Thymus (tissue), 11 donors: Measurements from ENCODE around the gene GFM1. TPM values are rescaled to one million over a fixed set of nuclear protein-coding genes. Genes with fewer than 3 reads are reported as not detected.

Experiments used
- DNase-seq, 9 donors: peaks; one replicate each; pipeline ENCODE4 v3.0.0-alpha.2; 2013; ENCODE audit warnings: low spot score in 9 of 9, low read depth in 6 of 9, missing footprints in 1 of 9
- H3K27ac ChIP-seq, 2 donors: one replicate each; pipeline ENCODE4 v1.5.1; 2013; ENCODE audit warnings: control low read depth in 1 of 2, low read depth in 1 of 2, low read length in 1 of 2, mild to moderate bottlenecking in 1 of 2, moderate library complexity in 1 of 2
- H3K27me3 ChIP-seq, 2 donors: one replicate each; pipeline ENCODE4 v1.5.1; 2013; ENCODE audit warnings: low read length in 1 of 2; ENCODE audit not compliant: control insufficient read depth in 2 of 2, insufficient read depth in 1 of 2
- H3K36me3 ChIP-seq, 2 donors: one replicate each; pipeline ENCODE4 v1.5.1; 2013; ENCODE audit warnings: low read length in 1 of 2, mild to moderate bottlenecking in 1 of 2, moderate library complexity in 1 of 2; ENCODE audit not compliant: control insufficient read depth in 2 of 2, insufficient read depth in 2 of 2
- H3K4me1 ChIP-seq, 2 donors: one replicate each; pipeline ENCODE4 v1.5.1; 2013; ENCODE audit warnings: low read length in 2 of 2; ENCODE audit not compliant: control insufficient read depth in 2 of 2, insufficient read depth in 2 of 2
- H3K4me3 ChIP-seq, 2 donors: one replicate each; pipeline ENCODE4 v1.5.1; 2013; ENCODE audit warnings: low read length in 2 of 2, control low read depth in 1 of 2, mild to moderate bottlenecking in 1 of 2
- H3K9me3 ChIP-seq, 2 donors: one replicate each; pipeline ENCODE4 v1.5.1; 2013; ENCODE audit warnings: low read length in 1 of 2, mild to moderate bottlenecking in 1 of 2; ENCODE audit not compliant: control insufficient read depth in 2 of 2, insufficient read depth in 1 of 2
- whole genome bisulfite sequencing: extraction: QIAGEN DNeasy Blood & Tissue Kit; methylation state at CpG from one replicate; pipeline ENCODE4 v1.1.7; 2013; 5-methylcytosine and 5-hydroxymethylcytosine counted together
- polyA plus RNA-seq: library from polyadenylated mRNA; stranded (reverse); fragments of 200-250 nt; gene quantifications from one replicate; pipeline ENCODE4 v1.2.3, GENCODE V29; 2013
- total RNA-seq: library from RNA; stranded (reverse); fragments of 120-200 nt; gene quantifications from one replicate; pipeline ENCODE4 v1.2.4, GENCODE V29; 2013
- donor health status: healthy.

The GFM1 gene
- total and polyA plus RNA-seq, 2 donors: 19.0 to 40.0 TPM

DNA sequence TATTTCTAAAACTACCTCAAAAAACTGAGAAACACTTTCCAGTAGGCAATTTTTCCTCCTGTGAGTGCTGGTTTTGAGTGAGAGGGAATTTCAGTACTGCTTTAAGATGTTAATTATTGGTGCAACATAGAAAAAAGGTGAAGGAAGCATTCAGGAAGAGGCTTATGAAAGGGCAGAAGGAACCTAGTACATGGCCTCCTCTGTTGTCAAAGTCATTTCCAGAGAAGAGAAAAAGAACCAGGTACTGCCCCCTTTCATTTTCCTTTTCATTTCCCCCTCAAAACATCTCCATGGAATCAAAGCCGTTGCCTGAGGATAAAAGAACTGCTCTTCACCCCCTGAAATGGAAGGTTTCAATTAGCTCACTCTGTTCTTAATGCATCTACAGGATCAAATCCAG lies 68.1 kb downstream of the GFM1 start:
- WGBS: 88% methylated on average over 1 of the region's 1 CpG
- H3K27ac ChIP-seq: no peak overlapping the region
- H3K4me1 ChIP-seq: no peaks in the 10 kb centered on the region
- no peak for DNase-seq
- no peaks in the 10 kb centered on the region for H3K9me3 ChIP-seq
- H3K4me3 ChIP-seq: no peak overlapping the region
- H3K36me3 ChIP-seq: peaks cover 4 to 11% of the 10 kb centered on the region in 2 donors
- H3K27me3 ChIP-seq: no peaks in the 10 kb centered on the region

DNA sequence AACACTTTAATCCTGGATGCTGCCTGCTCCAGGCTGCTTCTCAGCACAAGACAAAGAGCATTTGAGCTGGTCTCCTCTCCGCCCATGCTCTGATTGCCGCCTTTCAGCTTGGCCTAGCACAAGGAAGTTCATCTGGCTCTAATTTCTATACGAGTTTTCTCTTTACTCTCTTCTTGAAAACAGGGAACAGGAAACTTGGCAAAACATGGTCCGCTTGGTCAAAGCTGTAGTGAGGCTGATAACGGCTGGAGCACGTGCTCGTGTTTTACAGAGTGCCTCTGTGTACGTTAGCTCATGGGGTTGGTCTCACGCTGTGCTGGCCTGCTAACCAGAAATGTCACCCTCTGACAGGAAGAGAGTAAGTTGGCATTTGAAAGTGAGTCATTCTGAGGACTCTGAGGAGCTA lies 68.8 kb downstream of the GFM1 start:
- Histone ChIP-seq H3K9me3 (no peaks in the 10 kb centered on the region), H3K27ac (peak overlapping the region; percentile 28 to 44), H3K4me1 (no peaks in the 10 kb centered on the region), H3K4me3 (no peak overlapping the region), H3K36me3 (peaks cover 4 to 11% of the 10 kb centered on the region in 2 donors), H3K27me3 (no peaks in the 10 kb centered on the region)
- DNase-seq: no peak
- 85% methylated on average over 9 of the region's 9 CpGs for WGBS

DNA sequence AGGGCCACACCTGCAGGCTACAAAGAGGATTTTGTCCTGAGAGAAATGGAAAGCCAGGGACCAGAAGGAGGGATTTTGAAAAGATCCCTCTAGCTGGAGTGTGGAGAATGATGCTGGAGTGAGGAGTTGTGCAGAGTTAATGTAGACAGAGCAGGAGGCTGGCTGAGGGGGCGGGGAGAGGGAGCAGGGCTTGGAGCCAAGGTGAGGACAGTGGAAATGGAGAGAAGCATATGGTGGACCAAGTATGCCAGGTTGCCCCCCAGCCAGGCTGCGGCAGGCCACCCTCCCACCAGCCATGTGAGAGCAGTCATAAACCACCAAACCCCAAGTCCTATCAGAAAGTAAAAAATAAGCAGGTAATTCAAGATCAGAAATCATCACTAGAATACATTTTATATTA lies 73.2 kb downstream of the GFM1 start:
- no peak overlapping the region for H3K4me3 ChIP-seq
- DNase-seq: no peak
- no peaks in the 10 kb centered on the region for H3K27me3 ChIP-seq
- H3K9me3 ChIP-seq: no peaks in the 10 kb centered on the region
- 100% methylated on average over 2 of the region's 2 CpGs for WGBS
- H3K27ac ChIP-seq: no peak overlapping the region
- no peaks in the 10 kb centered on the region for H3K4me1 ChIP-seq
- peaks cover 4 to 7% of the 10 kb centered on the region in 2 donors for H3K36me3 ChIP-seq

DNA sequence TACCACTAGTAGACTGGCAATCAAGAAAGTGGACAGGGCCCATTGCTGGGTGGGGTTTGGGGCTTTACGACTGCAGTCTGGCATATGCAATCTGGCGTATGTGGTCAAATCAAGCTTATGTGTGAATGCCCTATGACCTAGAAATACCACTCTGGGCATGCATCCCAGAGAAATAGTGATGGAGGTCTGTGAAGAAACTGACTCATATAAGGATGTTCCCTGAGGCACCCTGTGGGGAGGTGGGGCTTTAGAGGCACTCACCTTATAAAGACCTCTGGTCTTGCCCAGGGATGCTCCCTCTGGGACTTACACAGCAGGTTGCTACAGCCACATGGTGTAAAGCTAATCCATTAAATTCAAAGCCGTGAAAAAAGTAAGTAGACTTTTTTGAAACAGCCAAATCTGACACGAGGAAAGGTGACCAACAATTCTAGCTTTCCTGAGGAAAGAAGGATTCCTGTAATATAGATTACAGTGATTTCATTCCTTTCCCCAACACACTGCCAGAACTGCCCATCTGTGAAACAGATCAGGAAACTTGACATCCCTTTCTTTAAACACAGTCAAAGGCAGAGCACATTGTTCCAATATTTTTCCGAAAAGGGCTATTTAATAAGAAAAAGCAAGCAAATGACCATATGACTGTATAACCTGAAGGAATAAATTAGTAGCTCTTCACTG lies 74.3 kb downstream of the GFM1 start:
- Histone ChIP-seq H3K27ac (no peak overlapping the region), H3K9me3 (no peaks in the 10 kb centered on the region), H3K36me3 (peaks cover 0 to 4% of the 10 kb centered on the region in 2 donors), H3K27me3 (no peaks in the 10 kb centered on the region), H3K4me3 (no peak overlapping the region), H3K4me1 (peaks cover 4% of the 10 kb centered on the region in 2 donors)
- no peak for DNase-seq
- WGBS: 98% methylated on average over 5 of the region's 5 CpGs

DNA sequence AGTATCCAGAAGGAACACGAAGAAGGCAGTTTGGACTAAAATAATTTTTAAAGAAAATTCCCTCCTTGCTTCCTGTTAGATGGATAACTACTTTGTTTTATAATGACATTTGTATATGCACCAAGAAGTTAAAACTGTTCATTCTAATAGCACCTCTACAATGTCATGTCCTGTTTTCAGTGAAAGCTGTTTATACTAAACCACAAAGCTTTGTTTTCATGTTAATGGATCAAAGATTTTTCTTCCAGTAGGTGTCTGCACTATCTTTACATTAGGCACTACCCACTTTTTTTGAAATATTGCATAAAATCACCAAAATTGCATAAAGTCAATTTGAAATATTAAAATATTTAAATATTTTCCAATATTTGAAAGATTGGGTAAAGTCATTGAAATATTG lies 77.8 kb downstream of the GFM1 start:
- WGBS: 100% methylated on average over 1 of the region's 1 CpG
- Histone ChIP-seq H3K36me3 (no peaks in the 10 kb centered on the region), H3K4me3 (no peak overlapping the region), H3K27me3 (no peaks in the 10 kb centered on the region), H3K9me3 (no peaks in the 10 kb centered on the region), H3K4me1 (peaks cover 4% of the 10 kb centered on the region in 2 donors), H3K27ac (no peak overlapping the region)
- DNase-seq: no peak

DNA sequence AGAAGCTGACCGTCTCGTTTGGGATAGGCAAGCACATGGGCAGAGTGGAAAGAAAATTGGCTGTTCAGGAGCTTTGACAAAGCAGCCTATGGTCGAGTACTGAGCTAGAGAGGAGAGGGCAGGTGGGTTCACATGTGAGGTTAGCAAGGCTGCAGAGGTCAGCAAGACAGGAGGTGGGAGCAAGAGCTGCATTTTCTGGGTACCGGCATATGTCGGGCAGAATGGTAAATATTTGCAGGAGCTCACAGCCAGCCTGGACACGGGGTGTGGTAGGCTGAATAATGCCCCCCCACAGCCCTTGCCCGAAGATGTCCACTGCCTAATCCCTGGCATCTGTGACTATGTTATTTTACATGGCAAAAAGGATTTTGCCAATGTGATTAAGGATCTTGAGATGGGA lies 79.7 kb downstream of the GFM1 start:
- H3K4me1 ChIP-seq: peaks cover 4 to 6% of the 10 kb centered on the region in 2 donors
- 98% methylated on average over 7 of the region's 7 CpGs for WGBS

DNA sequence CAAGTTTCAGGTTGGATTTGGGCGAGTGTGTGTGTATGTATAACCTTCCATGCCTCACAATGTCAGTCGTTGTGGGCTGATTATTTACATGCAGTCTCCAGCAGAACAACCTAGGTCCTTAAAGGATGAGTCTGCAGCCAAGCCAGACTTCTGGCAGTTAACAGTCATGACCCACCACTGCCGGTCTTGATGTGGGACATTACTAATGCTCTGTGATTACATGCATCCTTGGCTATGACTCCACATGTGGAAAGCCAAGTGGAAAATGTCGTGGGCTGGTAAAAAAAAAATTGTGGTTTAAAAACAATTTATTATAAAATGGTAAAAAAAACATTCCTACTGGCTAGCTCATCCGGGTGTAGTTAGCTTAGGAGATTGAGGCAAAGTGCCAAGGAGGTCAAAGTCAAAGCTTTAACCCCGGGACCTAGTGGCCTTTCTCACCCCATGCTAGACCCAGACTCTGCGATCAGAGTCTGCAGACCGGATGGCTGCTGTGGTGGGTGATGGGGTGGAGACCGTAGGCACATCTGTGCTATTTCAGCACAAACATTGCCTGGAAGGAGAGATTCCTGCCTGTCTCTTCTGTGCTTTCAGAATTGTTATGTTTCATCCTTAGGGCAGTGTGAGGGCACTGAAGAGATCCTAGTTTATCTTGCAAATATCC lies 81.2 kb downstream of the GFM1 start:
- no peak for DNase-seq
- Histone ChIP-seq H3K27me3 (peaks cover 0 to 3% of the 10 kb centered on the region in 2 donors), H3K27ac (no peak overlapping the region), H3K9me3 (no peaks in the 10 kb centered on the region), H3K36me3 (no peaks in the 10 kb centered on the region), H3K4me3 (no peak overlapping the region), H3K4me1 (peaks cover 4 to 6% of the 10 kb centered on the region in 2 donors)
- 91% methylated on average over 9 of the region's 9 CpGs for WGBS

More for the DNA sequence above, 79.7 kb downstream of the GFM1 start:
- DNase-seq: no peak
- Histone ChIP-seq H3K27me3 (no peaks in the 10 kb centered on the region), H3K27ac (no peak overlapping the region), H3K4me3 (no peak overlapping the region), H3K36me3 (no peaks in the 10 kb centered on the region), H3K9me3 (no peaks in the 10 kb centered on the region)

DNA sequence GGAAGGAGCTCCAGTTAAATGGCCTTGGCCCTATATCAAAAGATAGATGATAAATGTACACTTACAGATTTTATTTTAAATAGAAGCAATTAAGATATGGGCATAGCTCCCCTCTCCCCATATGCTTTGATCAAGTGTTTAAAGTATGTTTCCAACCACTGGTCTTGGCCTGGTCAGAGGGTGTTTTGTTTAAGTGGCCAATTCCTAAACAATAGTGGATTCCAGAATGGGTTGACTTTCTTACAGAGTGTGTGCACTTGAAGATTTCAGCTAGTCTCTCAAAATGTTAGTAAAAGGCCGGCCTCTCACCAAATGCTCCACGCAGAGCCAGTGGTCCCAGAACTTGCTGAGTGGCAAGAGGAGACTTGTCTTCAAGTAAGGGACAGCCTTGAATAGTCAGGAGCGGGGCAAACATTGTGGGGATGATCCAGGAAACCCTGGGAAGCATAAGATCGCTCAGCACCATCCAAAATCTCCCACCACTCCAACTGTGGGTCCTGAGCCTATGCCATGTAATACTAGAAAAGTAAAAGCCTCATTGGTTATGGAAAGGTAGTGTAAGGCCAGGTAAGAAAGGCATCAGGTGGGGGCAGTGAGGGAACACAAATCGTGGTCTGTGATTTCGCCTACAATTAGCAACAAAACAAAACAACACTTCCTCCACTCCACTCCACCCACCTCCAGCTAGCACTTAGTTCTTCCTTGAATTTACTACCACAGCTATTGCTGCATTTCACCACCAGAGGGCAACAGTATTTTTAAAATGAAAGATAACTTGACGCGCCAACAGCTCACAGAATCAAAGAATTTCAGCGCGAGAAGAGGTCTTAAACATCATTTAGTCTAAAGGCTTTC lies 83.1 kb downstream of the GFM1 start:
- H3K27me3 ChIP-seq: peaks cover 13 to 20% of the 10 kb centered on the region in 2 donors
- no peak overlapping the region for H3K4me3 ChIP-seq
- H3K36me3 ChIP-seq: no peaks in the 10 kb centered on the region
- DNase-seq: peak; percentile 23 to 82 (median 55)
- no peak overlapping the region for H3K27ac ChIP-seq
- 37% methylated on average over 10 of the region's 10 CpGs for WGBS
- H3K4me1 ChIP-seq: peaks cover 6 to 8% of the 10 kb centered on the region in 2 donors
- H3K9me3 ChIP-seq: no peaks in the 10 kb centered on the region

DNA sequence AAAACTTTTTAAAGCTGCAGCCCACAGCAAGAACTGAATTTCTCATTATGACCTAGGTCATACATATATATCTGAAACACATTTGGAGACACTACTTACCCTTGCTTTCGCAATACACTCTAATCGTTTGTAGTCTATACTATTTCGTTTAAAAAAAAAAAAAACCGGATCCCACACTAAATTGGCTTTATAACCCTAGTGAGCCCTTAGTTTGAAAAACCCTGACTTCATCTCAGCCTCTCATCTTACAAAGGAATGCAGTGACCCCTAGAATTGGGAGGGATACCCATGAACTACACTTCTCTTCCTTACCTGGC lies 83.7 kb downstream of the GFM1 start:
- no peak overlapping the region for H3K27ac ChIP-seq
- no peaks in the 10 kb centered on the region for H3K36me3 ChIP-seq
- 61% methylated on average over 4 of the region's 4 CpGs for WGBS
- H3K4me3 ChIP-seq: no peak overlapping the region
- H3K9me3 ChIP-seq: no peaks in the 10 kb centered on the region
- H3K27me3 ChIP-seq: peaks cover 16 to 26% of the 10 kb centered on the region in 2 donors
- DNase-seq: no peak
- H3K4me1 ChIP-seq: peaks cover 3 to 6% of the 10 kb centered on the region in 2 donors
